GM13976 (cell line): Measurements from ENCODE around the gene TREML4.

Experiments used
- DNase-seq: peaks from one replicate; pipeline ENCODE4 v3.0.0; 2012; ENCODE audit warnings: low spot score
- CTCF ChIP-seq: IDR thresholded peaks from 2 replicates; pipeline ENCODE4 v1.5.1; 2012; ENCODE audit warnings: borderline replicate concordance, mild to moderate bottlenecking; ENCODE audit not compliant: insufficient read depth; ENCODE audit errors: extremely low read depth, missing control alignments, control extremely low read depth
- in situ Hi-C: fragments of 300-500 bp; cut with MboI; formaldehyde crosslinking; loops from one replicate; pipeline ENCODE4 v1.12.0; 2022; ENCODE audit warnings: low sequenced_read_pairs, mixed read lengths, inconsistent platforms; ENCODE audit not compliant: unreplicated experiment

Gene TREML4

GRCh38 chr6:41194386-41194785 lies 33.8 kb upstream of the TREML4 start:
- in situ Hi-C loops: no loop called here
- DNase-seq: no peak
- no peak for TF ChIP-seq CTCF

GRCh38 chr6:41197234-41197633 lies 30.9 kb upstream of the TREML4 start:
- no peak for TF ChIP-seq CTCF
- in situ Hi-C loops: no loop called here
- DNase-seq: no peak

GRCh38 chr6:41199552-41200246 lies 28.4 kb upstream of the TREML4 start:
- in situ Hi-C loops: no loop called here
- no peak for TF ChIP-seq CTCF
- DNase-seq: peak; percentile 60

- in situ Hi-C loops: no loop called here
- no peak for TF ChIP-seq CTCF
- no peak for DNase-seq
Observed at GRCh38 chr6:41200296-41200900, 27.8 kb upstream of the TREML4 start.

- no peak for DNase-seq
- in situ Hi-C loops: no loop called here
- no peak for TF ChIP-seq CTCF
Observed at GRCh38 chr6:41200901-41201763, 27.0 kb upstream of the TREML4 start, which contains the start of gene TREML2. Gene TREML2 (minus strand): TSS chr6:41201149. CDS start chr6:41201008, 141 bp downstream.

GRCh38 chr6:41201764-41202173 lies 26.4 kb upstream of the TREML4 start:
- DNase-seq: no peak
- in situ Hi-C loops: no loop called here
- no peak for TF ChIP-seq CTCF
